B cell (primary cell): ENCODE results near the gene SELENOP. TPM values are rescaled to one million over a fixed set of nuclear protein-coding genes. Genes with fewer than 3 reads are reported as not detected.
"Not testable (repeated sequence)": the region's sequence is repeated elsewhere in the genome, so short reads cannot be mapped to it uniquely, and the experiment has no call there.

ENCODE experiments used
- ATAC-seq: fragments of 200-7000 bp; cut with Tn5 transposase; one replicate; pipeline ENCODE4 v1.10.0; 2021; ENCODE audit warnings: low read depth, mild to moderate bottlenecking, moderate number of reproducible peaks, moderate library complexity
- CTCF ChIA-PET: fragments of 350-600 bp; sonication (Branson Sonifier 250); formaldehyde crosslinking; loops from one replicate; lab custom pipeline; 2021; ENCODE audit warnings: antibody characterized with exemption, inconsistent platforms; lab: Charles Lee
- POLR2A ChIA-PET: fragments of 350-600 bp; sonication (Branson Sonifier 250); formaldehyde crosslinking; loops from one replicate; lab custom pipeline; 2021; ENCODE audit warnings: antibody characterized with exemption; lab: Charles Lee
- DNase-seq: peaks from one replicate; pipeline ENCODE4 v3.0.0; 2013
- H2AFZ ChIP-seq: 2 replicates; pipeline ENCODE4 v1.6.1; 2012; ENCODE audit warnings: mild to moderate bottlenecking, low read depth, low read length; ENCODE audit not compliant: insufficient read depth, poor library complexity, severe bottlenecking
- H3K27ac ChIP-seq, 2 donors: 1 replicate in 1 of 2; 2 replicates in 1 of 2; pipeline ENCODE4 v1.5.1; 2012 to 2013; ENCODE audit warnings: low read length in 2 of 2, mild to moderate bottlenecking in 2 of 2, moderate library complexity in 1 of 2
- H3K27me3 ChIP-seq, 4 experiments: fragments of 200-600 bp in 1 of 4; sonication (generic) in 1 of 4; replicated peaks in 1 of 4; 1 replicate in 2 of 4; 2 replicates in 2 of 4; pipeline versions ENCODE4 v1.6.1 to v1.7.0; 2013 to 2016; ENCODE audit warnings: low read length in 3 of 4, mild to moderate bottlenecking in 2 of 4, mixed read lengths in 1 of 4, moderate library complexity in 1 of 4; ENCODE audit not compliant: insufficient read depth in 4 of 4, control insufficient read depth in 3 of 4; ENCODE audit errors: control extremely low read depth in 1 of 4
- H3K36me3 ChIP-seq, 2 experiments: replicated peaks in 1 of 2; 1 replicate in 1 of 2; 2 replicates in 1 of 2; pipeline versions ENCODE4 v1.6.1 to v1.7.1; 2013; ENCODE audit warnings: low read length in 1 of 2; ENCODE audit not compliant: insufficient read depth in 2 of 2, control insufficient read depth in 1 of 2; ENCODE audit errors: control extremely low read depth in 1 of 2, extremely low read depth in 1 of 2
- H3K4me1 ChIP-seq, 2 donors: fragments of 200-600 bp in 1 of 2; sonication (generic) in 1 of 2; 1 replicate in 1 of 2; 2 replicates in 1 of 2; pipeline versions ENCODE4 v1.5.1 to v1.6.1; 2013 to 2017; ENCODE audit warnings: low read length in 2 of 2; ENCODE audit not compliant: control insufficient read depth in 2 of 2, insufficient read depth in 2 of 2
- H3K4me2 ChIP-seq: replicated peaks from 2 replicates; pipeline ENCODE3; 2012; ENCODE audit warnings: mild to moderate bottlenecking, low read depth, low read length; ENCODE audit not compliant: poor library complexity, severe bottlenecking
- H3K4me3 ChIP-seq, 5 experiments: fragments of 200-600 bp in 1 of 5; sonication (generic) in 1 of 5; 1 replicate in 3 of 5; 2 replicates in 2 of 5; pipeline versions ENCODE4 v1.5.1 to v1.7.0; 2011 to 2016; ENCODE audit warnings: low read length in 4 of 5, mild to moderate bottlenecking in 4 of 5, low read depth in 2 of 5, control low read depth in 1 of 5, moderate library complexity in 1 of 5; ENCODE audit not compliant: insufficient read depth in 1 of 5; ENCODE audit errors: control extremely low read depth in 1 of 5, extremely low read depth in 1 of 5
- H3K79me2 ChIP-seq: fragments of 200-600 bp; sonication (generic); one replicate; pipeline ENCODE4 v1.6.0; 2016; ENCODE audit warnings: low read length; ENCODE audit not compliant: control insufficient read depth, insufficient read depth
- H3K9ac ChIP-seq: fragments of 200-600 bp; sonication (generic); 2 replicates; pipeline ENCODE4 v1.6.1; 2017; ENCODE audit warnings: mild to moderate bottlenecking, low read length, moderate library complexity
- H3K9me3 ChIP-seq, 3 donors: one replicate each; pipeline versions ENCODE4 v1.6.1 to v1.7.1; 2013; ENCODE audit warnings: low read length in 2 of 3; ENCODE audit not compliant: control insufficient read depth in 2 of 3, insufficient read depth in 1 of 3; ENCODE audit errors: control extremely low read depth in 1 of 3
- H4K20me1 ChIP-seq: 2 replicates; pipeline ENCODE4 v1.6.0; 2012; ENCODE audit warnings: mild to moderate bottlenecking, low read length; ENCODE audit not compliant: insufficient read depth, control insufficient read depth, poor library complexity, severe bottlenecking
- H3K27ac Mint-ChIP-seq: one replicate; pipeline ENCODE4 v1.8.0; 2021; ENCODE audit warnings: mixed read lengths
- H3K27me3 Mint-ChIP-seq: one replicate; pipeline ENCODE4 v1.8.0; 2021; ENCODE audit warnings: mixed read lengths
- H3K4me1 Mint-ChIP-seq: one replicate; pipeline ENCODE4 v1.8.0; 2021; ENCODE audit warnings: mixed read lengths
- H3K4me3 Mint-ChIP-seq: one replicate; pipeline ENCODE4 v1.8.0; 2021; ENCODE audit warnings: mixed read lengths
- H3K9me3 Mint-ChIP-seq: one replicate; pipeline ENCODE4 v1.8.0; 2022; ENCODE audit warnings: mixed read lengths; ENCODE audit not compliant: insufficient read depth
- EZH2 ChIP-seq: IDR thresholded peaks from 2 replicates; pipeline ENCODE4 v1.6.1; 2012; ENCODE audit warnings: borderline replicate concordance, low read depth, mild to moderate bottlenecking, moderate library complexity, low read length; ENCODE audit not compliant: insufficient read depth, poor library complexity, severe bottlenecking
- WGBS: methylation state at CpG from one replicate; pipeline ENCODE4 v1.1.5; 2013; ENCODE audit warnings: missing lambda C conversion rate; ENCODE audit not compliant: insufficient coverage; 5-methylcytosine and 5-hydroxymethylcytosine counted together
- intact Hi-C: fragments of 100-400 bp; cut with micrococcal nuclease; formaldehyde crosslinking; loops from one replicate; pipeline ENCODE4 v1.10.0; 2022
- polyA plus RNA-seq: library from polyadenylated mRNA; depleted of rRNA; stranded (reverse); fragments of >200 nt; gene quantifications from 2 replicates; pipeline ENCODE4 v1.2.3, GENCODE V29; 2012
- total RNA-seq, 2 donors: library from RNA; stranded (reverse); fragments of 120-200 nt in 1 of 2; gene quantifications; 1 replicate in 1 of 2; 2 replicates in 1 of 2; pipeline versions ENCODE4 v1.2.3 to v1.2.4, GENCODE V29; 2013 to 2022
- TF ChIP-seq, protein P1 (sequence below): fragments of 200-600 bp; IDR thresholded peaks from one replicate; pipeline ENCODE4 v1.8.0; 2022; ENCODE audit warnings: antibody characterized with exemption, mild to moderate bottlenecking

Gene SELENOP
- total and polyA plus RNA-seq, 2 donors (not counting 1 experiment from before 2014, with no cell fraction given): 0.12 TPM; not detected in 1

DNA sequence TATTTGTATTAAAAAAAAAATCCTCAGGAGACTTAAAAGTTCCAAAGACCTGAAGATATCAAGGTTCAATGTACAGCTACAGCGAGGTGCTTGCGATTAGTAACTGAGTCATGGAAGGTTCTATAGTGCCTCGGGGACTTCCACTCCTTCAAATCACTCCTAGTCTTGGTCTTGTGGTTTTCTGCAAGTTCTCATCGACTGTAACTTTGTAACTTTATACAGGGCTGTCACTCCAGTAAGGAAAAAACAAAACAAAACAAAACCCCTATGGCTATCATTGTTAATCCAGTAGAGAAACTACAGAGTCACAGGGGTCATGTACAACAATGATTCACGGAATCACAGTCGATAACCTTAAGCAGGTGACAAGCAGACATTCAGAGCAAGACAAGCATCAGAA is 39.8 kb upstream of the SELENOP start:
- no peak overlapping the region for H3K9ac ChIP-seq
- no peak overlapping the region for H2AFZ ChIP-seq
- no peaks in the 10 kb centered on the region for H3K4me1 Mint-ChIP-seq
- no peaks in the 10 kb centered on the region for H3K4me1 ChIP-seq
- no peak overlapping the region for H3K4me3 ChIP-seq
- ChIA-PET CTCF (no interaction called here), POLR2A (no interaction called here)
- no peaks in the 10 kb centered on the region for H3K79me2 ChIP-seq
- TF ChIP-seq, protein P1, sequence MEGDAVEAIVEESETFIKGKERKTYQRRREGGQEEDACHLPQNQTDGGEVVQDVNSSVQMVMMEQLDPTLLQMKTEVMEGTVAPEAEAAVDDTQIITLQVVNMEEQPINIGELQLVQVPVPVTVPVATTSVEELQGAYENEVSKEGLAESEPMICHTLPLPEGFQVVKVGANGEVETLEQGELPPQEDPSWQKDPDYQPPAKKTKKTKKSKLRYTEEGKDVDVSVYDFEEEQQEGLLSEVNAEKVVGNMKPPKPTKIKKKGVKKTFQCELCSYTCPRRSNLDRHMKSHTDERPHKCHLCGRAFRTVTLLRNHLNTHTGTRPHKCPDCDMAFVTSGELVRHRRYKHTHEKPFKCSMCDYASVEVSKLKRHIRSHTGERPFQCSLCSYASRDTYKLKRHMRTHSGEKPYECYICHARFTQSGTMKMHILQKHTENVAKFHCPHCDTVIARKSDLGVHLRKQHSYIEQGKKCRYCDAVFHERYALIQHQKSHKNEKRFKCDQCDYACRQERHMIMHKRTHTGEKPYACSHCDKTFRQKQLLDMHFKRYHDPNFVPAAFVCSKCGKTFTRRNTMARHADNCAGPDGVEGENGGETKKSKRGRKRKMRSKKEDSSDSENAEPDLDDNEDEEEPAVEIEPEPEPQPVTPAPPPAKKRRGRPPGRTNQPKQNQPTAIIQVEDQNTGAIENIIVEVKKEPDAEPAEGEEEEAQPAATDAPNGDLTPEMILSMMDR: no peak
- H3K27ac Mint-ChIP-seq: no peak overlapping the region
- no peak overlapping the region for H3K4me3 Mint-ChIP-seq
- intact Hi-C loops: no loop called here
- no peaks in the 10 kb centered on the region for H3K36me3 ChIP-seq
- no peak overlapping the region for H3K27ac ChIP-seq
- H3K9me3 ChIP-seq: no peaks in the 10 kb centered on the region
- DNase-seq: no peak
- no peaks in the 10 kb centered on the region for H3K27me3 ChIP-seq
- no peak for ATAC-seq
- no peak overlapping the region for H3K4me2 ChIP-seq
- WGBS: 71% methylated on average over 2 of the region's 6 CpGs
- peaks cover 10% of the 10 kb centered on the region for H3K27me3 Mint-ChIP-seq
- H4K20me1 ChIP-seq: no peaks in the 10 kb centered on the region
- no peaks in the 10 kb centered on the region for H3K9me3 Mint-ChIP-seq

DNA sequence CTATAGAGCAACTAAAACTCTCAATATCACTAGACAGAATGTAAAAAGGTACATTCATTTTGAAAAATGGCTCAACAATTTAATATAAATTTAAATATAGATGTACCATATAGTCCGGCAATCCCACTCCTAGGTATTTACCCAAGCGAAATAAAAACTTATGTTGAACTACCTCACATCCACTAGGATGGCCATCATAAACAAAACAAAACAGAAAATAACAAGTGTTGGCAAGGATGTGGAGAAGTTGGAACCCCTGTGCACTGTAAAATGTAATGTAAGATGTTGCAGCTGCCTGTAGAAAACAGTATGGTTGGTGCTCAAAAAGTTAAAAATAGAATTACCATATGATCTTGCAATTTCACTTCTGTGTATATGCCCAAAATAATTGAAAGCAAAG is 36.9 kb upstream of the SELENOP start:
- H3K9me3 ChIP-seq: no peaks in the 10 kb centered on the region
- H3K27ac ChIP-seq: no peak overlapping the region
- Mint-ChIP-seq H3K4me3 (no peak overlapping the region), H3K27ac (no peak overlapping the region), H3K9me3 (no peaks in the 10 kb centered on the region), H3K4me1 (no peaks in the 10 kb centered on the region), H3K27me3 (peaks cover 10% of the 10 kb centered on the region)
- no peak overlapping the region for H2AFZ ChIP-seq
- no peaks in the 10 kb centered on the region for H3K79me2 ChIP-seq
- POLR2A ChIA-PET: no interaction called here
- no peak overlapping the region for H3K4me2 ChIP-seq
- WGBS: no CpG with 5 or more reads among the region's 2 CpGs
- no peaks in the 10 kb centered on the region for H4K20me1 ChIP-seq
- no peaks in the 10 kb centered on the region for H3K36me3 ChIP-seq
- CTCF ChIA-PET: no interaction called here
- TF ChIP-seq, protein P1: no peak
- TF ChIP-seq EZH2: no peak
- no peak overlapping the region for H3K9ac ChIP-seq
- DNase-seq (no peak), ATAC-seq (no peak)
- intact Hi-C loops: no loop called here
- H3K4me3 ChIP-seq: no peak overlapping the region
- no peaks in the 10 kb centered on the region for H3K4me1 ChIP-seq
- no peaks in the 10 kb centered on the region for H3K27me3 ChIP-seq

DNA sequence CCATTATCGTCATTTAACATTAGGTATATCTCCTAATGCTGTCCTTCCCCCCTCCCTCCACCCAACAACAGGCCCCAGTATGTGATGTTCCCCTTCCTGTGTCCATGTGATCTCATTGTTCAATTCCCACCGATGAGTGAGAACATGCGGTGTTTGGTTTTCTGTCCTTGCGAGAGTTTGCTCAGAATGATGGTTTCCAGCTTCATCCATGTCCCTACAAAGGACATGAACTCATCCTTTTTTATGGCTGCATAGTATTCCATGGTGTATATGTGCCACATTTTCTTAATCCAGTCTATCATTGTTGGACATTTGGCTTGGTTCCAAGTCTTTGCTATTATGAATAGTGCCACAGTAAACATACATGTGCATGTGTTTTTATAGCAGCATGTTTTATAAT is 32.7 kb upstream of the SELENOP start:
- CTCF ChIA-PET, H3K4me2 ChIP-seq, H3K4me3 ChIP-seq, H3K9ac ChIP-seq, H2AFZ ChIP-seq, H4K20me1 ChIP-seq, H3K4me1 ChIP-seq, DNase-seq, POLR2A ChIA-PET, H3K27ac Mint-ChIP-seq, H3K27me3 ChIP-seq, intact Hi-C loops, H3K9me3 ChIP-seq, H3K36me3 ChIP-seq, H3K4me3 Mint-ChIP-seq, H3K79me2 ChIP-seq, ATAC-seq, H3K27ac ChIP-seq, H3K9me3 Mint-ChIP-seq, H3K4me1 Mint-ChIP-seq: not testable (repeated sequence)
- 100% methylated on average over 1 of the region's 4 CpGs for WGBS
- H3K27me3 Mint-ChIP-seq: peaks cover 17% of the 10 kb centered on the region
